GM21786 (cell line): ENCODE results near the gene MYRIP.
"Not testable (repeated sequence)": the region's sequence is repeated elsewhere in the genome, so short reads cannot be mapped to it uniquely, and the experiment has no call there.

Experiments used
- ATAC-seq: cut with Tn5 transposase; IDR thresholded peaks from one replicate; pipeline ENCODE4 v1.9.1; 2021; ENCODE audit not compliant: unreplicated experiment

Gene MYRIP

GRCh38 chr3:39805650-39806049 lies 3.8 kb upstream of the MYRIP start:
- no peak for ATAC-seq

DNA sequence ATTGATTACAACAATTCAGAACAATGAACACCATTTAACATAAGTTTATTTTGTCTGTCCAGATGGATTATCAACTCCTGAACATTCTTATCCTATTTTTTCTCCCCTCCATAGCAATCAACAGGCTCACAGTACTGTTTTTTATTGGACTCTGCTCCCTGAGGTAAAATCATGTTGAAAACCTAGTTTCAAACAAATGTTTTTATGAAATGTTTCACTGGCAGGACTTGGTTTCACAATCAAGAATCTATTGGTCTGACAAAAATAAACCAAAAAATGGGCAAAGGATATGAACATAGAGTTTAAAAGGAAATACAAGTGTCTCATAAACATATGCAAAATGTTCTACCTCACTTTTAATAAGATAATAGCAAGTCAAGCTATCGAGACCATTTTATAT lies 2.6 kb upstream of the MYRIP start:
- no peak for ATAC-seq

DNA sequence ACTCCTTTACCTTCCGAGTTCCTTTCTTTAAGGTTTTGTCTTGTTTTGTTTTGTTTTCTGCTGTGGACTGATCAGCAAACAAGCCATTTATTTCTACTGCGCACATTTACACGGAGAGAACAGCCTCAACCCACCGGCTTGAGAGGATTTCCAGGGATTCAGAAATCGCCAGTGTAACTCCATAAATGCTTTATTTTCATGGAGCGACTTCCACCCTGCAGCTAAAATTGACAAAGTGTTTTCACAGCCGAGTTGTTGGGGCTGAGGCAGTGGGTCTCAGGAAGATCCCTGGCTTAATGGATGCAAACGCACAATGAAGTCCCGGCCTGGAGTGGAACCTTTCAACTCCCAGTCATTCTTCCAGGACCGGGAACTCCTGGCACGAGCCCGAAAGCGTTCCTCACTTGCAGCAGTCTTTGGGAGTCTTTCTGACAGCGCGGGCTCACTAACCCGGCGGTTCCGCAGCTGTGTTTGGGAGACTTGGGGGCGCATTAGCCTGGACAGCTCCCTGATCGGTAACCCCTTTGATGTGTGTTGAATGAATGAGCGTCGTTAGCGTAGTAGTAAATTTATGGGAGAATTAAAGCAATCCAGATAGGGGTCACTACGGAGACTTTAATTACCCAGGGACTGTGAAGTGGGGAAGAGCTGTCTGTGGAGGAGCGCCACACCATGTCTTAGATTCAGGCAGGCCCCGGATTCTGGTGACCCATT lies 785 bp upstream of the MYRIP start:
- ATAC-seq = peak; percentile 15

DNA sequence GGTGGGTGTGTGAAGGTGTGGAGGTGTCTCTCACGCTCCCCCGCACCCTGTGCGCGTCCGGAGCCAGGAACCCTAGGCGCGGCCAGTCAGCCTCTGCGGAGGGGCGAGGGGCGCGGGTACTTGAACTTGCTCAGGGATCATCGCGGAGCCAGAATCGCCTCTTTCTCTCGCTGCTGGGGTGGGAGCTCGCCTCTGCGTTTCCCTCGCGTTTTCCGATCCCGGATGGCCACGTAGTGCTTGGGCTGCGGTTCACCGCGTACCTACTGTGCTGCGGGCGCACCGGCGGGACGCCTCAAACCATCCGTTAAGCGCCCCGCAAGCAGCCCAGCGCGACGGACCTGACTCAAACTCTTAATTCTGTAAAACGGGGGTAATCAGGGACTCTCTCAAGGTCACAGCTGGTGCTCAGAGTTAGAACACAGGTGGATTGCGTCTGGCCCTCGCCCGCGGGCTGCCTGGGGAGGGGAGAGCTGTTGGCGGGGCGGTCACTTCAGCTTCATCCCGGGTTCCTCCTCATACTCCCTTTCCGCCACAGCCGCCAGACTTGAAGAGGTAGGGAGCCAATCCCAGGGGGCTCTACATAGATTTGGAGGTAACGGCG lies 686 bp downstream of the MYRIP start:
- peak; percentile 8 for ATAC-seq

DNA sequence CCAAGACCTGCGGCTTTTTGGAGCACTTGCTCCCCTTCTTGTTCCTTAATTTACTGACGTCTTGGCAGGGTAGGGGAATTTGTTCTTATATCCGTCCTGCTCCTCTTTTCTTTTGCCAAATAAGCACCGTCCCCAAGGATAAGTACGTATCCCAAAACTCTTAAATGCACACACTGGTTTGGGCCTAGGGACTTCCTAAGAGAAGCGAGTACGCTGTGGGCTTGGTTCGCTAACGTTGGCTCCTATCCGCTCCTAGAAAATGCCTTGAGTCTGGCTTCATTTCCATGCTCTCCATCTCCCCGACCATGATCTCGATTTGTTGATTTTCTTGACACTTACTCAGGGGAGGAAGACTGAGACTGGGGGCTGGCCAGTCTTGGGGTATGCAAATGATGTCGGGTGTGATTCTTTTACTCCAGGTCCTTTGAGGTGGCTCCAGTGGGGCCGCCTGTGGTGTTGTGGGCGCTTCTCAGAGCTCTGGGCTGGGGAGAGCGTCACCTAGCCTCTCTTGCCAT lies 1.3 kb downstream of the MYRIP start:
- ATAC-seq = no peak

- no peak for ATAC-seq
Observed at GRCh38 chr3:39811561-39811960, 2.2 kb downstream of the MYRIP start.

- no peak for ATAC-seq
Observed at GRCh38 chr3:39812537-39812936, 3.1 kb downstream of the MYRIP start.

DNA sequence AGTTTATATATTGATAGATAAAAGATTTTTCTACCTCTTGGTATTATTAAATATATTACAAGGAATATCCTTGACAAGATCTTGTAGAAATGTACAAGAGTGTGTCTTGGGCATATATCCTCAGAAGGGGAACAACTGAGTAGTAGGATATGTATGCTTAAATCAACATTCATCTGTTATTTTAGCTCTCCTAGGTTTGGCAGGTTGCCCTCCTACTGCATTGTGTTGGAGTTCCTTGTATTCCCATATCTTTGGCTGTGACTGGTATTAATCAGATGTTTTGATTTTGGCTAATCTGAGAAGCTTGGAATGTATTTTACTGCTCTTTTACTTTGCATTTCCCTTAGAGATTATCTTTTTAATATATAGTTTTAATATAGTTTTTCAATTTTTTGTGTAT lies 4.6 kb downstream of the MYRIP start:
- ATAC-seq = no peak

- ATAC-seq = no peak
Observed at GRCh38 chr3:39819899-39820298, 10.5 kb downstream of the MYRIP start.

DNA sequence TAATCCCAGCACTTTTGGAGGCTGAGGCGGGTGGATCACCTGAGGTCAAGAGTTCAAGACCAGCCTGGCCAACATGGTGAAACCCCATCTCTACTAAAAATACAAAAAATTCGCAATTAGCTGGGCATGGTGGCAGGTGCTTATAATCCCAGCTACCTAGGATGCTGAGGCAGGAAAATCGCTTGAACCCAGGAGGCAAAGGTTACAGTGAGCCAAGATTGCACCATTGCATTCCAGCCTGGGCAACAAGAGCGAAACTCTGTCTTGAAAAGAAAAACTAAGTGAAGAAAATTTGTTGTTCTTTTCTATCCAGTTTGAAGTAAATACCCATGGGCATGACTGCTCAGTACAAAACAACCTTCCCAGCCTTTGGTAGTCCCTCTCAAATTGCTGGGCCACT lies 24.4 kb downstream of the MYRIP start:
- not testable (repeated sequence) for ATAC-seq

GRCh38 chr3:39839484-39839883 lies 30.1 kb downstream of the MYRIP start:
- ATAC-seq = no peak

DNA sequence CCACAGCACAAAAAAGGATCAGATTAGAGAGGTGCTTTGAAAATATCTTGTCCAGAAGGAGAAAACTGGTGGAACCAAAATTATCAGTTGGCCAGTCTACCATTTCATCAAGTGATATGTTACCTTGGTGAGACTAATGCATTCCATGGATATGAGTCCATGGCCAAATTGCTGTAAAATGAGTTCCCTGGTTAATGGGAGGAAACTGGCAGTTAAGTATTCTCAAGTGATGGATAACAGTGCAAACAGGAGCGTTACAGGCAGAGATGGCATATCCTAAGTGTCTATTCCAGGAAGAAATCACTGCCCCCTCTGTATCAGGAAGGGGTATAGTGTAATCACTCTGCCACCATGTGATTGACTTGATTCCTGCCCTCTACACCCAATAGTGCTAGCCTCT lies 34.0 kb downstream of the MYRIP start:
- ATAC-seq = no peak

- no peak for ATAC-seq
Observed at GRCh38 chr3:39848365-39848764, 39.0 kb downstream of the MYRIP start.

GRCh38 chr3:39849992-39850715 lies 40.7 kb downstream of the MYRIP start:
- no peak for ATAC-seq

- no peak for ATAC-seq
Observed at GRCh38 chr3:39850716-39851032, 41.3 kb downstream of the MYRIP start.

GRCh38 chr3:39855517-39855916 lies 46.1 kb downstream of the MYRIP start:
- no peak for ATAC-seq

DNA sequence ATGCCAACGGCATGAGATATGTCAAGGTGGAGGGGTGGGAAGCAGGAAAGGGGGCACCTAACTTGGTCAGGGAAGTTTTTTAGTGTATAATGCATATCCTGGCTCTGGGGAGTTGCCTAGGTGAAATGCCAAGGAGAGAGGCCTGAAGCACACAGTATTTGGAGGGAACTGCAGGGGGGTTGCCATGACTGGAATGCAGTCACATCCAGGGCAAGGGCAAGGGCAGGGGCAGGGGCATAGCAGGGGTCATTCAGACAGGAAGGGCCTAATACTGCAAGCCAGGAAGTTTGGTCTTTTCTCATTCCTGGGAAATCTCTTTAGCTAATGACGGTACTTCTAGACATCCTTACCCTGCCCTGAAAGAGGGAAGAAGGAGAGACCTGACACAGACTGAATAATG lies 60.5 kb downstream of the MYRIP start:
- no peak for ATAC-seq

GRCh38 chr3:39870706-39871105 lies 61.3 kb downstream of the MYRIP start:
- no peak for ATAC-seq

- ATAC-seq = no peak
Observed at GRCh38 chr3:39879581-39879980, 70.2 kb downstream of the MYRIP start.

DNA sequence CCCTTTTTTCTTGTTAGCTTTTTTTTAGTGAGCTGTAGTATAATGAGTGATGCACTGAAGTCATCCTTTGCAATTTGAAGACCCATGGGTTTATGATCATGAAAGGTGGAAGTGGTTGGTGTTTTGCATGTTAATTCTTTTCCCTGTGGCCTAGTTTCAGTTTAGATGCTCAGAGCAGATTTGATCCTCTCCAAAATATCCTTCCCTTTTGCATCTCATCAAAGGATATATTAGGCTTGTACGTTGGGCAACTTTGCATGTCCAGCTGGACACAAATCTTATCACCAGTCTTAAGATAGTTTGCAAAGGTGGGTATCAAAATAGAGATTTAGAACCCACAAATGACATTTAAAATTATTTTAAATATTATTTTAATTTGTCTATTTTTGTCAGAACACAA lies 72.7 kb downstream of the MYRIP start:
- no peak for ATAC-seq

DNA sequence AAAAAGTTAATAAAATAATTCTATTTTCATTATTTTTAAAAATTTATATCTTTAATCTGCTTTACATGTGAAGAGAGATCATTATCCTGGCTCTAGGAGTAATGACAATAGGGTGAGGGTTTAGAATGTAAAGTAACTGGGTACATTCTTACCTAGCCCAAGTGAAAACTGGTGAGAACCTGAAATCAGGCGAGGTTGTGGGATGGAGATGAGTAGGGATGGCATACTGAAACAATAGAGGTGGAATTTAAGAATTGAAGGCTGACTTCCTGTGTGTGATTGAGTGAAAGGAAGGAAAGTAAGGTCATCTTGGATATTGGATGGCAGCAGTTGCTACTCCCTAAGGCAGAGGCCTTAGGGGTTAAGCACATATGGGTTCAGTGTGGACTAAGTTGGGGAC lies 82.7 kb downstream of the MYRIP start:
- ATAC-seq = no peak

DNA sequence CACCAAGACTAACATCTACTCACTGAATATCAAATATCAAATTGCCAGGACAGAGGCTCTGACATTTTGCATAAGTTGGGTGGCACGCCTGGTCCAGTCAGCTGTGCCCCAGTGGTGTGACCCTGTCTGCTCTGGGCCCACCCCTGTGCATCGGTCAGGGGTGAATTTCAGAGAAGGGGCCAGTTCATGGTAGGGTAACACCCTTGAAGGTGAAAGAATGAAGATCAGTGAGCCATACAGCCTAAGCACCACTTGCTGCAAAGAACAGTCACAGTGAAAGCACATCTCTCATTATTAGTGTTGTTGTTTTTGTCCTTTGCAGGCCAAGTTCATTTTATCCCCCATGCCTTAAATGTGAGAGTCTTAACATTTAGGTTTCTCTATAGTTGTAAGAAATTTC lies 86.8 kb downstream of the MYRIP start:
- peak; percentile 70 for ATAC-seq
